Parathyroid adenoma (tissue), 2 donors: ENCODE data around the gene NRXN3.

Experiments used
- H2AFZ ChIP-seq: fragments of 300-600 bp; sonication (generic); one replicate; pipeline ENCODE4 v1.7.0; 2017; ENCODE audit warnings: antibody characterized with exemption, mild to moderate bottlenecking
- H3K27ac ChIP-seq: fragments of 300-600 bp; sonication (generic); one replicate; pipeline ENCODE4 v1.7.0; 2017
- H3K27me3 ChIP-seq: fragments of 300-600 bp; sonication (generic); one replicate; pipeline ENCODE4 v1.7.0; 2017; ENCODE audit warnings: low read length; ENCODE audit not compliant: control insufficient read depth, insufficient read depth
- H3K36me3 ChIP-seq: fragments of 300-600 bp; sonication (generic); one replicate; pipeline ENCODE4 v1.7.0; 2017; ENCODE audit warnings: low read length; ENCODE audit not compliant: control insufficient read depth, insufficient read depth
- H3K4me1 ChIP-seq: fragments of 300-600 bp; sonication (generic); one replicate; pipeline ENCODE4 v1.7.0; 2017; ENCODE audit warnings: control low read depth
- H3K4me2 ChIP-seq: fragments of 300-600 bp; sonication (generic); one replicate; pipeline ENCODE4 v1.7.0; 2017; ENCODE audit warnings: low read length
- H3K4me3 ChIP-seq: fragments of 300-600 bp; sonication (generic); one replicate; pipeline ENCODE4 v1.7.0; 2017; ENCODE audit warnings: low read depth, low read length
- H3K79me2 ChIP-seq: fragments of 300-600 bp; sonication (generic); one replicate; pipeline ENCODE4 v1.7.0; 2017; ENCODE audit warnings: control low read depth
- H3K9ac ChIP-seq: fragments of 300-600 bp; sonication (generic); one replicate; pipeline ENCODE4 v1.7.0; 2017; ENCODE audit warnings: mild to moderate bottlenecking
- H3K9me3 ChIP-seq: fragments of 300-600 bp; sonication (generic); one replicate; pipeline ENCODE4 v1.7.0; 2017; ENCODE audit warnings: low read length; ENCODE audit not compliant: control insufficient read depth
- TF ChIP-seq, protein P1 (sequence below): fragments of 300-600 bp; sonication (generic); IDR thresholded peaks from one replicate; pipeline ENCODE4 v1.7.0; 2017; ENCODE audit warnings: antibody characterized with exemption, mild to moderate bottlenecking
- donor health status: primary hyperparathyroidism.

Gene NRXN3

GRCh38 chr14:78164226-78164853, 5.8 kb upstream of the NRXN3 start:
- no peaks in the 10 kb centered on the region for H3K36me3 ChIP-seq
- peaks cover 4% of the 10 kb centered on the region for H3K4me1 ChIP-seq
- H3K79me2 ChIP-seq: no peaks in the 10 kb centered on the region
- no peaks in the 10 kb centered on the region for H3K9me3 ChIP-seq
- no peak overlapping the region for H3K9ac ChIP-seq
- peak overlapping the region; percentile 1 for H2AFZ ChIP-seq
- H3K4me3 ChIP-seq: no peak overlapping the region
- H3K27ac ChIP-seq: no peak overlapping the region
- H3K27me3 ChIP-seq: no peaks in the 10 kb centered on the region
- H3K4me2 ChIP-seq: no peak overlapping the region
- TF ChIP-seq, protein P1, sequence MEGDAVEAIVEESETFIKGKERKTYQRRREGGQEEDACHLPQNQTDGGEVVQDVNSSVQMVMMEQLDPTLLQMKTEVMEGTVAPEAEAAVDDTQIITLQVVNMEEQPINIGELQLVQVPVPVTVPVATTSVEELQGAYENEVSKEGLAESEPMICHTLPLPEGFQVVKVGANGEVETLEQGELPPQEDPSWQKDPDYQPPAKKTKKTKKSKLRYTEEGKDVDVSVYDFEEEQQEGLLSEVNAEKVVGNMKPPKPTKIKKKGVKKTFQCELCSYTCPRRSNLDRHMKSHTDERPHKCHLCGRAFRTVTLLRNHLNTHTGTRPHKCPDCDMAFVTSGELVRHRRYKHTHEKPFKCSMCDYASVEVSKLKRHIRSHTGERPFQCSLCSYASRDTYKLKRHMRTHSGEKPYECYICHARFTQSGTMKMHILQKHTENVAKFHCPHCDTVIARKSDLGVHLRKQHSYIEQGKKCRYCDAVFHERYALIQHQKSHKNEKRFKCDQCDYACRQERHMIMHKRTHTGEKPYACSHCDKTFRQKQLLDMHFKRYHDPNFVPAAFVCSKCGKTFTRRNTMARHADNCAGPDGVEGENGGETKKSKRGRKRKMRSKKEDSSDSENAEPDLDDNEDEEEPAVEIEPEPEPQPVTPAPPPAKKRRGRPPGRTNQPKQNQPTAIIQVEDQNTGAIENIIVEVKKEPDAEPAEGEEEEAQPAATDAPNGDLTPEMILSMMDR: peak; percentile 83

GRCh38 chr14:78172428-78172827, 2.3 kb downstream of the NRXN3 start:
- no peak overlapping the region for H3K4me3 ChIP-seq
- H3K9ac ChIP-seq: no peak overlapping the region
- no peak overlapping the region for H3K27ac ChIP-seq
- no peaks in the 10 kb centered on the region for H3K36me3 ChIP-seq
- TF ChIP-seq, protein P1: no peak
- H3K4me2 ChIP-seq: no peak overlapping the region
- no peaks in the 10 kb centered on the region for H3K9me3 ChIP-seq
- H3K4me1 ChIP-seq: peaks cover 7% of the 10 kb centered on the region
- no peaks in the 10 kb centered on the region for H3K27me3 ChIP-seq
- no peaks in the 10 kb centered on the region for H3K79me2 ChIP-seq
- no peak overlapping the region for H2AFZ ChIP-seq

DNA sequence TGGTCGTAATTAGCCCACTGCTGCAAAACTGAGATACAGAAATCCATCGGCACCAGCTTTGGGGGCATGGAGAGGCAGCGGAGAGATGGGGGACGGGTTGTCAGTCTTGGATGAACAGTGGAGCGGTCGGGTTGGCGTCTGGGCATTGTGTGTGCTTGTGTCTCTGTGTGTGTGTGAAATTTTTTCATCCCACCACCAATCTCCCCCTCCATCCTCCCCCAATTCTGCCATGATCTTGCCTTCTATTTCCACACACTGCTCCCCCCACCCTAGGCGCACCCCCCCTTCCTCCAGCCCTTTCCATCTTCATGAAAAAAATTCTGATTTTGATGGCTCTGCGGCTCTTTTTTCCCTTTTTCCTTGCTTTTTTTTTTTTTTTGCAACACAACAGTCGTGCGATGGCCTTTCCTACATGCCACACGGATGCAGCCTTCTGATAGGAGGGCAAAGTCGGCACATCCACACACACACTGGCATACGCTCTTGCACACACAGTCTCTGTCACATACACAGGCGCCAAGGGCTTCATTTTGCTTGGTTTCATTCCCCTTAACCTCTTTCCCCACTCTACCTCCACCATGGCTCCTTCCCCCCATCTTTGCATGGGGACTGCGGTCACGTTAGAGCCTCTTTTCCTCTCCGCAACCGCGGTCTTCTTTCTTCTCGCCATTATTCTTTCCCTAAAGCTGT, 3.3 kb downstream of the NRXN3 start:
- Histone ChIP-seq H3K4me2 (no peak overlapping the region), H3K9ac (no peak overlapping the region), H3K79me2 (no peaks in the 10 kb centered on the region), H3K4me1 (peaks cover 7% of the 10 kb centered on the region), H3K27ac (no peak overlapping the region), H3K27me3 (no peaks in the 10 kb centered on the region), H3K36me3 (no peaks in the 10 kb centered on the region), H2AFZ (no peak overlapping the region), H3K9me3 (no peaks in the 10 kb centered on the region), H3K4me3 (no peak overlapping the region)
- TF ChIP-seq, protein P1: no peak

- Histone ChIP-seq H3K27ac (no peak overlapping the region), H2AFZ (no peak overlapping the region), H3K79me2 (no peaks in the 10 kb centered on the region), H3K4me2 (no peak overlapping the region), H3K27me3 (no peaks in the 10 kb centered on the region), H3K9me3 (no peaks in the 10 kb centered on the region), H3K9ac (no peak overlapping the region), H3K4me1 (no peaks in the 10 kb centered on the region), H3K4me3 (no peak overlapping the region), H3K36me3 (no peaks in the 10 kb centered on the region)
- TF ChIP-seq, protein P1: no peak
Measured at GRCh38 chr14:78175412-78175811, 5.2 kb downstream of the NRXN3 start.

- Histone ChIP-seq H3K36me3 (no peaks in the 10 kb centered on the region), H3K9me3 (no peaks in the 10 kb centered on the region), H2AFZ (no peak overlapping the region), H3K79me2 (no peaks in the 10 kb centered on the region), H3K27me3 (no peaks in the 10 kb centered on the region), H3K4me2 (no peak overlapping the region), H3K4me3 (no peak overlapping the region), H3K27ac (no peak overlapping the region), H3K4me1 (no peaks in the 10 kb centered on the region), H3K9ac (no peak overlapping the region)
- TF ChIP-seq, protein P1: no peak
Measured at GRCh38 chr14:78178071-78178470, 7.9 kb downstream of the NRXN3 start.
